Ishikawa (cell line): ENCODE results near the gene SKI.

Source experiments
- CEBPB ChIP-seq: IDR thresholded peaks from 2 replicates; pipeline ENCODE4 v1.6.1; 2012
- CREB1 ChIP-seq: IDR thresholded peaks from 2 replicates; pipeline ENCODE4 v1.6.1; 2012; ENCODE audit warnings: low read depth
- EGR1 ChIP-seq: IDR thresholded peaks from 2 replicates; pipeline ENCODE4 v1.6.1; 2012
- EP300 ChIP-seq: IDR thresholded peaks from 2 replicates; pipeline ENCODE4 v1.6.1; 2012; ENCODE audit warnings: borderline replicate concordance
- FOXM1 ChIP-seq: IDR thresholded peaks from 2 replicates; pipeline ENCODE4 v1.6.1; 2012; ENCODE audit warnings: low read depth, borderline replicate concordance
- MAX ChIP-seq: IDR thresholded peaks from 2 replicates; pipeline ENCODE4 v1.6.1; 2012
- NFIC ChIP-seq: IDR thresholded peaks from 2 replicates; pipeline ENCODE4 v1.6.1; 2012
- RAD21 ChIP-seq: IDR thresholded peaks from 2 replicates; pipeline ENCODE4 v1.6.1; 2012; ENCODE audit warnings: low read depth
- REST ChIP-seq: IDR thresholded peaks from 2 replicates; pipeline ENCODE4 v1.6.1; 2012; ENCODE audit warnings: low read depth, mild to moderate bottlenecking
- TAF1 ChIP-seq: IDR thresholded peaks from 2 replicates; pipeline ENCODE4 v1.6.1; 2012; ENCODE audit warnings: low read depth, mild to moderate bottlenecking
- TCF12 ChIP-seq: IDR thresholded peaks from 2 replicates; pipeline ENCODE4 v1.6.1; 2012; ENCODE audit warnings: low read depth
- TEAD4 ChIP-seq: IDR thresholded peaks from 2 replicates; pipeline ENCODE4 v1.6.1; 2012
- USF1 ChIP-seq: IDR thresholded peaks from 2 replicates; pipeline ENCODE4 v1.6.1; 2012
- YY1 ChIP-seq: IDR thresholded peaks from 2 replicates; pipeline ENCODE4 v1.6.1; 2012; ENCODE audit warnings: low read depth
- ZBTB7A ChIP-seq: IDR thresholded peaks from 2 replicates; pipeline ENCODE4 v1.6.1; 2012; ENCODE audit warnings: low read depth

SKI gene

GRCh38 chr1:2277741-2278488 is 49.8 kb downstream of the SKI start:
- TF ChIP-seq EGR1 = no peak
- no peak for TF ChIP-seq CEBPB
- TF ChIP-seq NFIC = no peak
- no peak for TF ChIP-seq REST
- no peak for TF ChIP-seq USF1
- TF ChIP-seq FOXM1 = no peak
- TF ChIP-seq TCF12 = no peak
- TF ChIP-seq CREB1 = no peak
- TF ChIP-seq ZBTB7A = no peak
- no peak for TF ChIP-seq MAX
- no peak for TF ChIP-seq RAD21
- no peak for TF ChIP-seq TEAD4
- TF ChIP-seq EP300 = no peak
- no peak for TF ChIP-seq YY1
- TF ChIP-seq TAF1 = no peak

GRCh38 chr1:2278591-2279209 is 50.6 kb downstream of the SKI start:
- TF ChIP-seq MAX (no peak), EGR1 (no peak), TEAD4 (no peak), EP300 (no peak), RAD21 (no peak), USF1 (no peak), TAF1 (no peak), CEBPB (no peak), TCF12 (no peak), REST (no peak), ZBTB7A (no peak), CREB1 (no peak), YY1 (no peak), NFIC (no peak), FOXM1 (no peak)

GRCh38 chr1:2279210-2279639 is 51.1 kb downstream of the SKI start:
- TF ChIP-seq CEBPB = no peak
- TF ChIP-seq USF1 = no peak
- no peak for TF ChIP-seq REST
- no peak for TF ChIP-seq CREB1
- TF ChIP-seq ZBTB7A = no peak
- no peak for TF ChIP-seq TCF12
- no peak for TF ChIP-seq RAD21

GRCh38 chr1:2279817-2280216 is 51.7 kb downstream of the SKI start:
- no peak for TF ChIP-seq FOXM1
- no peak for TF ChIP-seq ZBTB7A
- TF ChIP-seq RAD21 = no peak
- no peak for TF ChIP-seq TCF12
- TF ChIP-seq NFIC = no peak
- TF ChIP-seq TEAD4 = no peak
- TF ChIP-seq CEBPB = no peak
- TF ChIP-seq EP300 = no peak
- no peak for TF ChIP-seq EGR1
- TF ChIP-seq TAF1 = no peak
- no peak for TF ChIP-seq CREB1
- no peak for TF ChIP-seq MAX
- TF ChIP-seq USF1 = no peak
- no peak for TF ChIP-seq REST
- no peak for TF ChIP-seq YY1
